Measurements from ENCODE around the gene NEURL3. TPM values are rescaled to one million over a fixed set of nuclear protein-coding genes. Genes with fewer than 3 reads are reported as not detected.

The NEURL3 gene
- total and polyA plus RNA-seq, 2 donors (not counting 1 experiment from before 2014, with no cell fraction given), result not detected

DNA sequence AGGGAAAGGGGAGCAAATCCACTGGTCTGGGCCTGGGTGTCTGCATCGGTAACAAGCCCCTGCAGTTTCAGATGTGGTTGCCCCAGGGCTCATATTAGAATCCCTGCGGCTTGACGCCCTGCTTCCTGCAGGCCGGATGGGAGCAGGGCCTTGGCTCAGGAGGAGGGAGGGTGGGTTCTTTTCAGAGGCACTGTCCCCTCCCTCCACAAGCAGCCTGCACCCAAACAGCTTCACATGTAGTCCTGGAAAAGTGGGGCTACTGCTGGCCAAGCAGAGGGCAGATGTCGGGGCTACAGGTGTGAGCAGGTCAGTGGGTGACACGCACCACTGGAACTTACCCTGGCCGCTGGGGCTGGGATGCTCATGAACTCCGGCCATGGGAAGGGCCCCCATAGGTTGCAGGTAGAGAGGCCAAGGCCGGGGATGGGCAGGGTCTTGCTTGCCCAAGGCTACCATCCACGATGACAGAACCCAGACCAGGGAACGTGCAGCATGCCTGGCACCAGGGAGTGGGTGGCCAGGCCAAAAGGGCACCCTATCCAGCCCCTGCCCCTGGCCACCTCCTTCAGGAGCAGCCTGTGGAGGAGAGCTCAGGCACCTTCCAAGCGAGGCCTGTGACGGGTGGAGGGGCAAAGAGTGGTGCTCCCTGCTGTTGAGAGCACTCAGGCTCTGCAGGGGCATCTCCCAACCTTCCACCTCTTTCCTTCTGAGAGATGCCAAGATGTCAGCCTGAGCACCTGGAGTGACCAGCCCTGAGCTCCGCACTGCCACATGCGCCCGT lies 48.2 kb upstream of the NEURL3 start:
- no peak overlapping the region for H2AFZ ChIP-seq (ENCODE audit: low read length)
- no peak overlapping the region for H3K27ac ChIP-seq (ENCODE audit: insufficient read depth, low read length)
- TF ChIP-seq EZH2 (IDR thresholded peaks at IDR 0.05; ENCODE audit: low read length, missing control alignments), result no peak
- no peak for TF ChIP-seq CTCF (conservative IDR thresholded peaks at IDR 0.05 in 1 of 2, IDR thresholded peaks at IDR 0.05 in 1 of 2; ENCODE audit: low read depth in 1 of 2, low read length in 2 of 2)
- H3K9ac ChIP-seq (ENCODE audit: insufficient read depth, low read length), result no peak overlapping the region
- H3K36me3 ChIP-seq (ENCODE audit: control insufficient read depth, insufficient read depth, low read length), result peaks cover 4% of the 10 kb centered on the region
- no peaks in the 10 kb centered on the region for H3K27me3 ChIP-seq (ENCODE audit: control insufficient read depth, insufficient read depth, low read length)
- no peak for DNase-seq (ENCODE audit: low read depth in 2 of 2)
- H3K4me3 ChIP-seq (replicated peaks in 1 of 4; ENCODE audit: control extremely low read depth in 1 of 4, insufficient read depth in 1 of 4, low read depth in 3 of 4, low read length in 4 of 4), result no peak overlapping the region
- no peak overlapping the region for H3K4me2 ChIP-seq (ENCODE audit: extremely low read depth, insufficient read depth, low read length)
- H4K20me1 ChIP-seq (ENCODE audit: control insufficient read depth, extremely low read depth, insufficient read depth, low read length), result no peaks in the 10 kb centered on the region
- no peaks in the 10 kb centered on the region for H3K79me2 ChIP-seq (ENCODE audit: control insufficient read depth, insufficient read depth, low read length)
- H3K4me1 ChIP-seq (ENCODE audit: control insufficient read depth, extremely low read depth, insufficient read depth, low read length), result peaks cover 2% of the 10 kb centered on the region
- no peaks in the 10 kb centered on the region for H3K9me3 ChIP-seq (ENCODE audit: control insufficient read depth, insufficient read depth, low read depth, low read length)

- no peaks in the 10 kb centered on the region for H3K79me2 ChIP-seq (ENCODE audit: control insufficient read depth, insufficient read depth, low read length)
- TF ChIP-seq EZH2 (IDR thresholded peaks at IDR 0.05; ENCODE audit: low read length, missing control alignments) (no peak), CTCF (conservative IDR thresholded peaks at IDR 0.05 in 1 of 2, IDR thresholded peaks at IDR 0.05 in 1 of 2; ENCODE audit: low read depth in 1 of 2, low read length in 2 of 2) (no peak)
- DNase-seq (ENCODE audit: low read depth in 2 of 2), result no peak
- H4K20me1 ChIP-seq (ENCODE audit: control insufficient read depth, extremely low read depth, insufficient read depth, low read length), result no peaks in the 10 kb centered on the region
- no peak overlapping the region for H2AFZ ChIP-seq (ENCODE audit: low read length)
- H3K9me3 ChIP-seq (ENCODE audit: control insufficient read depth, insufficient read depth, low read depth, low read length), result no peaks in the 10 kb centered on the region
- peaks cover 4% of the 10 kb centered on the region for H3K36me3 ChIP-seq (ENCODE audit: control insufficient read depth, insufficient read depth, low read length)
- H3K27me3 ChIP-seq (ENCODE audit: control insufficient read depth, insufficient read depth, low read length), result no peaks in the 10 kb centered on the region
- no peak overlapping the region for H3K9ac ChIP-seq (ENCODE audit: insufficient read depth, low read length)
- no peak overlapping the region for H3K27ac ChIP-seq (ENCODE audit: insufficient read depth, low read length)
- H3K4me3 ChIP-seq (replicated peaks in 1 of 4; ENCODE audit: control extremely low read depth in 1 of 4, insufficient read depth in 1 of 4, low read depth in 3 of 4, low read length in 4 of 4), result no peak overlapping the region
- peaks cover 2% of the 10 kb centered on the region for H3K4me1 ChIP-seq (ENCODE audit: control insufficient read depth, extremely low read depth, insufficient read depth, low read length)
- no peak overlapping the region for H3K4me2 ChIP-seq (ENCODE audit: extremely low read depth, insufficient read depth, low read length)
Measured at GRCh38 chr2:96552315-96553175, 47.4 kb upstream of the NEURL3 start.

GRCh38 chr2:96551605-96552314 lies 46.6 kb upstream of the NEURL3 start:
- DNase-seq (ENCODE audit: low read depth in 2 of 2), result no peak
- Histone ChIP-seq H3K36me3 (ENCODE audit: control insufficient read depth, insufficient read depth, low read length) (peaks cover 4% of the 10 kb centered on the region), H3K9ac (ENCODE audit: insufficient read depth, low read length) (no peak overlapping the region), H3K27me3 (ENCODE audit: control insufficient read depth, insufficient read depth, low read length) (no peaks in the 10 kb centered on the region), H3K4me3 (replicated peaks in 1 of 4; ENCODE audit: control extremely low read depth in 1 of 4, insufficient read depth in 1 of 4, low read depth in 3 of 4, low read length in 4 of 4) (no peak overlapping the region), H2AFZ (ENCODE audit: low read length) (no peak overlapping the region), H3K27ac (ENCODE audit: insufficient read depth, low read length) (no peak overlapping the region), H3K79me2 (ENCODE audit: control insufficient read depth, insufficient read depth, low read length) (no peaks in the 10 kb centered on the region), H3K4me1 (ENCODE audit: control insufficient read depth, extremely low read depth, insufficient read depth, low read length) (peaks cover under 1% of the 10 kb centered on the region), H3K4me2 (ENCODE audit: extremely low read depth, insufficient read depth, low read length) (no peak overlapping the region), H3K9me3 (ENCODE audit: control insufficient read depth, insufficient read depth, low read depth, low read length) (no peaks in the 10 kb centered on the region), H4K20me1 (ENCODE audit: control insufficient read depth, extremely low read depth, insufficient read depth, low read length) (no peaks in the 10 kb centered on the region)
- TF ChIP-seq CTCF (conservative IDR thresholded peaks at IDR 0.05 in 1 of 2, IDR thresholded peaks at IDR 0.05 in 1 of 2; ENCODE audit: low read depth in 1 of 2, low read length in 2 of 2) (no peak), EZH2 (IDR thresholded peaks at IDR 0.05; ENCODE audit: low read length, missing control alignments) (no peak)
